CD4-positive, alpha-beta T cell (primary cell): Measurements from ENCODE around the gene GPC1. TPM values are rescaled to one million over a fixed set of nuclear protein-coding genes. Genes with fewer than 3 reads are reported as not detected.

Experiments used
- ATAC-seq: fragments of 200-7000 bp; cut with Tn5 transposase; one replicate; pipeline ENCODE4 v1.10.0; 2022; ENCODE audit warnings: mild to moderate bottlenecking; ENCODE audit not compliant: poor library complexity
- CTCF ChIA-PET: fragments of 350-600 bp; sonication (Branson Sonifier 250); formaldehyde crosslinking; loops from one replicate; lab custom pipeline; 2021; ENCODE audit warnings: antibody characterized with exemption, inconsistent platforms; lab: Charles Lee
- POLR2A ChIA-PET: fragments of 350-600 bp; sonication (Branson Sonifier 250); formaldehyde crosslinking; loops from one replicate; lab custom pipeline; 2021; ENCODE audit warnings: antibody characterized with exemption, inconsistent platforms; lab: Charles Lee
- DNase-seq, 14 experiments: peaks; one replicate each; pipeline ENCODE4 v3.0.0-alpha.2; 2013 to 2020; ENCODE audit warnings: mixed read lengths in 2 of 14
- H3K27ac ChIP-seq, 2 donors: one replicate each; pipeline versions ENCODE4 v1.5.1 to v1.7.0; 2013; ENCODE audit warnings: low read length in 2 of 2, low read depth in 1 of 2, mild to moderate bottlenecking in 1 of 2
- H3K27me3 ChIP-seq, 2 experiments: 1 replicate in 1 of 2; 2 replicates in 1 of 2; pipeline versions ENCODE4 v1.6.1 to v1.7.0; 2013; ENCODE audit warnings: low read length in 2 of 2, control low read depth in 1 of 2, mild to moderate bottlenecking in 1 of 2, moderate library complexity in 1 of 2; ENCODE audit not compliant: insufficient read depth in 2 of 2, control insufficient read depth in 1 of 2
- H3K36me3 ChIP-seq: one replicate; pipeline ENCODE4 v1.6.1; 2013; ENCODE audit warnings: low read length, control low read depth; ENCODE audit not compliant: insufficient read depth
- H3K4me1 ChIP-seq: one replicate; pipeline ENCODE4 v1.6.1; 2013; ENCODE audit warnings: low read length, control low read depth; ENCODE audit not compliant: insufficient read depth
- H3K4me3 ChIP-seq: one replicate; pipeline ENCODE4 v1.5.1; 2013; ENCODE audit warnings: mild to moderate bottlenecking, low read length, moderate library complexity
- H3K9me3 ChIP-seq, 2 experiments: 1 replicate in 1 of 2; 2 replicates in 1 of 2; pipeline versions ENCODE4 v1.6.1 to v1.7.0; 2013; ENCODE audit warnings: low read length in 2 of 2, mild to moderate bottlenecking in 2 of 2, control low read depth in 1 of 2, moderate library complexity in 1 of 2; ENCODE audit not compliant: control insufficient read depth in 1 of 2, insufficient read depth in 1 of 2
- H3K27ac Mint-ChIP-seq: one replicate; pipeline ENCODE4 v1.8.0; 2020; ENCODE audit warnings: mixed read lengths
- H3K27me3 Mint-ChIP-seq: one replicate; pipeline ENCODE4 v1.8.0; 2021; ENCODE audit warnings: mixed read lengths
- H3K36me3 Mint-ChIP-seq: one replicate; pipeline ENCODE4 v1.8.0; 2021; ENCODE audit warnings: low read depth, mixed read lengths
- H3K4me1 Mint-ChIP-seq: one replicate; pipeline ENCODE4 v1.8.0; 2021; ENCODE audit warnings: low read depth, mixed read lengths
- H3K4me3 Mint-ChIP-seq: one replicate; pipeline ENCODE4 v1.8.0; 2020; ENCODE audit warnings: mild to moderate bottlenecking, mixed read lengths
- H3K9me3 Mint-ChIP-seq: one replicate; pipeline ENCODE4 v1.8.0; 2020; ENCODE audit warnings: mixed read lengths
- CTCF ChIP-seq: fragments of 200-600 bp; IDR thresholded peaks from one replicate; pipeline ENCODE4 v1.8.0; 2022; ENCODE audit warnings: antibody characterized with exemption, mild to moderate bottlenecking
- intact Hi-C, 2 experiments: fragments of 100-400 bp; cut with DNase I in 1 of 2; cut with micrococcal nuclease in 1 of 2; formaldehyde crosslinking; loops; one replicate each; pipeline versions ENCODE4 v1.15.1 to v1.9.0; 2023 to 2025; cut with DNase I, micrococcal nuclease
- total RNA-seq, 174 experiments: library from RNA in 2 of 174; stranded (reverse) in 2 of 174; gene quantifications; one replicate each; pipeline ENCODE4 v1.2.3 and lab custom pipeline; 2021 to 2026

Gene GPC1
- total RNA-seq, 2 experiments from 2014 or later, result 0.58 to 0.98 TPM

GRCh38 chr2:240424341-240425235 is 10.9 kb upstream of the GPC1 start:
- Histone ChIP-seq H3K4me3 (no peak overlapping the region), H3K27ac (no peak overlapping the region), H3K27me3 (peaks cover 0 to 8% of the 10 kb centered on the region in 2 experiments), H3K4me1 (no peaks in the 10 kb centered on the region), H3K36me3 (no peaks in the 10 kb centered on the region), H3K9me3 (peaks cover 13 to 50% of the 10 kb centered on the region in 2 experiments)
- Mint-ChIP-seq H3K9me3 (peaks cover 2% of the 10 kb centered on the region), H3K27ac (no peak overlapping the region), H3K4me3 (no peak overlapping the region), H3K27me3 (peaks cover 5% of the 10 kb centered on the region), H3K4me1 (no peaks in the 10 kb centered on the region), H3K36me3 (no peaks in the 10 kb centered on the region)
- ChIA-PET POLR2A (no interaction called here), CTCF (no interaction called here)
- DNase-seq, result peak in 2 of 14 experiments; percentile 5 to 19
- TF ChIP-seq CTCF, result no peak
- no peak for ATAC-seq
- intact Hi-C loops, result no loop called here

- H3K27me3 ChIP-seq, result peaks cover 0 to 8% of the 10 kb centered on the region in 2 experiments
- no peaks in the 10 kb centered on the region for H3K4me1 ChIP-seq
- H3K9me3 Mint-ChIP-seq, result peaks cover 2% of the 10 kb centered on the region
- H3K4me3 ChIP-seq, result no peak overlapping the region
- H3K36me3 Mint-ChIP-seq, result no peaks in the 10 kb centered on the region
- H3K36me3 ChIP-seq, result no peaks in the 10 kb centered on the region
- ChIA-PET POLR2A (no interaction called here), CTCF (no interaction called here)
- peaks cover 11 to 44% of the 10 kb centered on the region in 2 experiments for H3K9me3 ChIP-seq
- ATAC-seq (no peak), DNase-seq (no peak)
- H3K27me3 Mint-ChIP-seq, result peaks cover 5% of the 10 kb centered on the region
- TF ChIP-seq CTCF, result no peak
- H3K27ac Mint-ChIP-seq, result no peak overlapping the region
- no peaks in the 10 kb centered on the region for H3K4me1 Mint-ChIP-seq
- no peak overlapping the region for H3K27ac ChIP-seq
- no peak overlapping the region for H3K4me3 Mint-ChIP-seq
- intact Hi-C loops, result no loop called here
Measured at GRCh38 chr2:240425236-240425615, 10.2 kb upstream of the GPC1 start.

- H3K27me3 ChIP-seq, result peaks cover 0 to 8% of the 10 kb centered on the region in 2 experiments
- no peaks in the 10 kb centered on the region for H3K4me1 ChIP-seq
- peaks cover 5% of the 10 kb centered on the region for H3K27me3 Mint-ChIP-seq
- no peak overlapping the region for H3K27ac ChIP-seq
- H3K9me3 ChIP-seq, result peaks cover 11 to 39% of the 10 kb centered on the region in 2 experiments
- H3K9me3 Mint-ChIP-seq, result peaks cover 2% of the 10 kb centered on the region
- no peak overlapping the region for H3K4me3 ChIP-seq
- no peak for TF ChIP-seq CTCF
- ATAC-seq (no peak), DNase-seq (no peak)
- no peaks in the 10 kb centered on the region for H3K36me3 Mint-ChIP-seq
- ChIA-PET CTCF (no interaction called here), POLR2A (no interaction called here)
- H3K4me1 Mint-ChIP-seq, result no peaks in the 10 kb centered on the region
- intact Hi-C loops, result no loop called here
- no peak overlapping the region for H3K27ac Mint-ChIP-seq
- H3K4me3 Mint-ChIP-seq, result no peak overlapping the region
- H3K36me3 ChIP-seq, result no peaks in the 10 kb centered on the region
Measured at GRCh38 chr2:240425697-240426096, 9.8 kb upstream of the GPC1 start.
